K562 (cell line): ENCODE data around the gene EHMT2. TPM values are rescaled to one million over a fixed set of nuclear protein-coding genes. Genes with fewer than 3 reads are reported as not detected.
A peak's percentile ranks its signal among the peaks of the same experiment; 100 is the strongest.

Experiments used
- TFAP4 ChIP-seq: sonication (generic); formaldehyde crosslinking; IDR thresholded peaks from 2 replicates; pipeline ENCODE4 v1.8.0; 2022; ENCODE audit warnings: missing genetic modification reagents, mild to moderate bottlenecking, moderate library complexity, borderline replicate concordance
- USF1 ChIP-seq: sonication (generic); formaldehyde crosslinking; IDR thresholded peaks from 2 replicates; pipeline ENCODE4 v1.9.0; 2022; ENCODE audit warnings: mild to moderate bottlenecking, missing genetic modification reagents
- polyA plus RNA-seq, 8 experiments: library from polyadenylated mRNA; depleted of rRNA in 4 of 8; stranded (reverse) in 5 of 8; unstranded in 3 of 8; fragments of >200 nt; fragmentation: Nextera tagmentation in 2 of 8; fragmentation: Illumina TruSeq in 1 of 8; extraction: Ambion mirVana in 2 of 8; extraction: Trizol in 1 of 8; gene quantifications; 2 replicates each; pipeline versions ENCODE4 v1.2.1 to v1.2.3, GENCODE V29; 2011 to 2014; ENCODE audit warnings: inconsistent platforms in 1 of 8, missing spikeins in 1 of 8
- total RNA-seq, 7 experiments: library from RNA; depleted of rRNA in 6 of 7; stranded (reverse); fragments of >200 nt in 6 of 7; fragmentation: Illumina TruSeq in 2 of 7; extraction: Trizol in 2 of 7; gene quantifications; 2 replicates each; pipeline versions ENCODE4 v1.2.1 to v1.2.3, GENCODE V29; 2011 to 2021; ENCODE audit warnings: low replicate concordance in 1 of 7
- TF ChIP-seq, protein P1 (sequence below): fragments of 200-400 bp; formaldehyde crosslinking; IDR thresholded peaks from 2 replicates; pipeline ENCODE4 v1.6.1; 2017; ENCODE audit warnings: mild to moderate bottlenecking, low read depth, low read length, moderate library complexity

The EHMT2 gene
- total and polyA plus RNA-seq, 9 of the 15 experiments (the other 6 are each of a cell fraction or from before 2014, with no cell fraction given), result 2.1 to 63.8 (median 38.5) TPM

- TF ChIP-seq TFAP4 (CRISPR knock-in tag) (peak; percentile 42; the same call in 1 of the 2 replicates), USF1 (CRISPR knock-in tag) (no peak)
- TF ChIP-seq, protein P1, sequence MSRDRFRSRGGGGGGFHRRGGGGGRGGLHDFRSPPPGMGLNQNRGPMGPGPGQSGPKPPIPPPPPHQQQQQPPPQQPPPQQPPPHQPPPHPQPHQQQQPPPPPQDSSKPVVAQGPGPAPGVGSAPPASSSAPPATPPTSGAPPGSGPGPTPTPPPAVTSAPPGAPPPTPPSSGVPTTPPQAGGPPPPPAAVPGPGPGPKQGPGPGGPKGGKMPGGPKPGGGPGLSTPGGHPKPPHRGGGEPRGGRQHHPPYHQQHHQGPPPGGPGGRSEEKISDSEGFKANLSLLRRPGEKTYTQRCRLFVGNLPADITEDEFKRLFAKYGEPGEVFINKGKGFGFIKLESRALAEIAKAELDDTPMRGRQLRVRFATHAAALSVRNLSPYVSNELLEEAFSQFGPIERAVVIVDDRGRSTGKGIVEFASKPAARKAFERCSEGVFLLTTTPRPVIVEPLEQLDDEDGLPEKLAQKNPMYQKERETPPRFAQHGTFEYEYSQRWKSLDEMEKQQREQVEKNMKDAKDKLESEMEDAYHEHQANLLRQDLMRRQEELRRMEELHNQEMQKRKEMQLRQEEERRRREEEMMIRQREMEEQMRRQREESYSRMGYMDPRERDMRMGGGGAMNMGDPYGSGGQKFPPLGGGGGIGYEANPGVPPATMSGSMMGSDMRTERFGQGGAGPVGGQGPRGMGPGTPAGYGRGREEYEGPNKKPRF, result no peak
- TF ChIP-seq, all 486 proteins: peak for 117
Measured at GRCh38 chr6:31831350-31832215, 65.9 kb downstream of the EHMT2 start (continued).
